Right atrium auricular region (tissue), 2 donors: ENCODE data around the gene CTNS. TPM values are rescaled to one million over a fixed set of nuclear protein-coding genes. Genes with fewer than 3 reads are reported as not detected.

Source experiments
- DNase-seq: peaks from one replicate; pipeline ENCODE4 v3.0.0-alpha.2; 2019; ENCODE audit warnings: low spot score
- H3K27ac ChIP-seq, 2 donors: fragments of 200-600 bp; sonication (generic); 1 replicate in 1 of 2; 2 replicates in 1 of 2; pipeline ENCODE4 v1.5.1; 2016 to 2019
- H3K27me3 ChIP-seq, 2 donors: fragments of 200-600 bp; sonication (generic); one replicate each; pipeline versions ENCODE4 v1.5.1 to v1.6.0; 2017 to 2019
- H3K36me3 ChIP-seq: fragments of 200-600 bp; sonication (generic); one replicate; pipeline ENCODE4 v1.5.1; 2016
- H3K4me1 ChIP-seq, 2 donors: fragments of 200-600 bp; sonication (generic); one replicate each; pipeline versions ENCODE4 v1.5.1 to v1.6.0; 2017 to 2019
- H3K4me3 ChIP-seq, 2 donors: fragments of 200-600 bp; sonication (generic); 1 replicate in 1 of 2; 2 replicates in 1 of 2; pipeline ENCODE4 v1.5.1; 2017 to 2019; ENCODE audit warnings: mild to moderate bottlenecking in 1 of 2, moderate library complexity in 1 of 2
- H3K9me3 ChIP-seq, 2 donors: fragments of 200-600 bp; sonication (generic); one replicate each; pipeline ENCODE4 v1.5.1; 2019
- CTCF ChIP-seq, 2 donors: fragments of 200-600 bp; sonication (generic); IDR thresholded peaks; one replicate each; pipeline ENCODE4 v1.5.1; 2019; ENCODE audit warnings: antibody characterized with exemption in 2 of 2
- total RNA-seq, 2 donors: library from RNA; depleted of rRNA; stranded (reverse); fragments of >200 nt; gene quantifications; one replicate each; pipeline ENCODE4 v1.1.0, GENCODE V29; 2016

The CTNS gene
- total RNA-seq, 2 donors from 2014 or later, result 17.6 to 19.1 TPM

- no peak overlapping the region for H3K4me3 ChIP-seq
- DNase-seq, result no peak
- no peak for TF ChIP-seq CTCF (IDR thresholded peaks at IDR 0.05)
- H3K4me1 ChIP-seq, result no peaks in the 10 kb centered on the region
- H3K36me3 ChIP-seq, result peaks cover 78% of the 10 kb centered on the region
- no peaks in the 10 kb centered on the region for H3K9me3 ChIP-seq
- no peak overlapping the region for H3K27ac ChIP-seq
- no peaks in the 10 kb centered on the region for H3K27me3 ChIP-seq
These were observed 26.0 kb upstream of the CTNS start for GRCh38 chr17:3610523-3610922.

DNA sequence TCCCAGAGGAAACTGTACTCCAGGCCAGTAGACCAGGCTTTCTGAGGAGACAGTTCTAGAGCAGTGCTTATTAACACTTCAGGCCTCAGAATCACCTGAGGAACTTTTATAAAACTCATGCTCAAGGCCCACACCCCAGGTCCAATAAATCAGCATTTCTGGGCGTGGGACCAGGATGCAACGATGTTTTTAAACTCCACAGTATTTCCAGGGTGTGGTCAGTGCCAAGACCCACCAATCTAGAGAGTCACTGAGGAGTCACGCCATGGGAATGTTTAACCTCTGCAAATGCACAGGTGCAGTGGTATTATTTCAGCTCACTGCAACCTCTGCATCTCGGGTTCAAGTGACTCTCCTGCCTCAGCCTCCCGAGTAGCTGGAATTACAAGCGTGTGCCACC is 23.4 kb upstream of the CTNS start:
- Histone ChIP-seq H3K4me3 (no peak overlapping the region), H3K27ac (no peak overlapping the region), H3K4me1 (no peaks in the 10 kb centered on the region), H3K9me3 (no peaks in the 10 kb centered on the region), H3K36me3 (peaks cover 86% of the 10 kb centered on the region), H3K27me3 (no peaks in the 10 kb centered on the region)
- DNase-seq, result no peak
- TF ChIP-seq CTCF (IDR thresholded peaks at IDR 0.05), result no peak

GRCh38 chr17:3615160-3615870 is 21.2 kb upstream of the CTNS start:
- H3K4me3 ChIP-seq, result no peak overlapping the region
- H3K9me3 ChIP-seq, result no peaks in the 10 kb centered on the region
- TF ChIP-seq CTCF (IDR thresholded peaks at IDR 0.05), result no peak
- no peaks in the 10 kb centered on the region for H3K27me3 ChIP-seq
- H3K4me1 ChIP-seq, result no peaks in the 10 kb centered on the region
- DNase-seq, result no peak
- H3K27ac ChIP-seq, result no peak overlapping the region
- H3K36me3 ChIP-seq, result peaks cover 86% of the 10 kb centered on the region

DNA sequence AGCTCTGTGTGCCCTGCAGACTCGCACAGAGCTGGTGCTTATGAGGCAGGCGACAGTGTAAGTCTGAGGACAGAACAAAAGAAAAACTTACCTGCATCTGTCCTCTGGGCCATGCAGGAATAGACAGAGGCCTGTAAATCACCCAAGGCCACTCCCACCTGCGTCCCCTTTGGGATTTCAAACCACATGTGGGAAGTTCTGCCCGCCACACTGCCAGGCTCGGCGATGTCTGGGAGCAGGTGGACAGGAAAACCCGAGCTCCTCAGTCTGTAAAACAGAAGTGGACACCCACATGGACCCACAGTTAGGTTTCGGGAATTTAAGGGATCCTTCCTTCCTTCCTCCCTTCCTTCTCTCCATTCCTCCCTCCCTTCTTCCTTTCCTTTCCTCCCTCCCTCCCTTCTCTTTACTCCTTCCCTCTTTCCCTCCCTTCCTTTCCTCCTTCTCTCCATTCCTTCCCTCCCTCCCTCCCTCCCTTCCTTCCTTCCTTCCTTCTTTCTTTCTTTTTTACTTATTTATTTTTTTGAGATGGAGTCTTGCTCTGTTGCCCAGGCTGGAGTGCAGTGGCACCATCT is 15.3 kb upstream of the CTNS start:
- Histone ChIP-seq H3K36me3 (peaks cover 84% of the 10 kb centered on the region), H3K27me3 (no peaks in the 10 kb centered on the region), H3K27ac (no peak overlapping the region), H3K4me3 (no peak overlapping the region), H3K4me1 (no peaks in the 10 kb centered on the region), H3K9me3 (no peaks in the 10 kb centered on the region)
- no peak for TF ChIP-seq CTCF (IDR thresholded peaks at IDR 0.05)
- no peak for DNase-seq

DNA sequence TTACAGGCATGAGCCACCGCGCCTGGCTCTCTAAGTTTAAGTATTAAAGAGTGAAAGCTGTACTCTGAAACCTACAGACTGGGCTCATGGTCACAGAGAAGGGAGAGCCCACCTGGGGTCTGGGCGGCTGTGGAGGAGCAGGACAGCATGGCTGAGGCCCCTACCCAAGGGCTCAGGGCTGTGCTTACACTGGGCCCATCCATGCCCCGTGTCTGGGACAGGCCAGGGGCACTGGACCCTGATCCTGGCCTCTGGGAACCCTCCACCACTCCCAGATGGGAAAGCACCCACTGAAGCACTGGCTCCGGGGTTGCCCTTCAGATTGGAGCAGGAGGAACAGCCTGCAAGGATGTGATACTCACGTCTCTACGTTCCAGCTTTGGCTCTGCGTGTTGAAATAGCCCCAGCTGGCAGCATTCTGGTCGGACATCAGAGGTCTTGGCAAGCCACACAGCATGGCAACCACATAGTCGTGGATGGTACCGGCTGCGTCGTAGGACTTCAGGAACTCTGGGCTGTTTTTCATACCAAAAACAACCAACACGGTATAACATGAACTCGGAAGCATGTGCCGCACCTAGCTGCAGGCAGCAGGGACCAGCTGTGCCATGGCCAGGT is 13.5 kb upstream of the CTNS start:
- Histone ChIP-seq H3K27ac (no peak overlapping the region), H3K27me3 (no peaks in the 10 kb centered on the region), H3K9me3 (no peaks in the 10 kb centered on the region), H3K36me3 (peaks cover 83% of the 10 kb centered on the region), H3K4me1 (no peaks in the 10 kb centered on the region), H3K4me3 (no peak overlapping the region)
- no peak for DNase-seq
- TF ChIP-seq CTCF (IDR thresholded peaks at IDR 0.05), result no peak
